Activated T-helper 17 cell treated with anti-CD3 and anti-CD28 coated beads, Interleukin-2, amount 50 U/mL, for 72 hours (primary cell): Measurements from ENCODE around the gene DNMT1. TPM values are rescaled to one million over a fixed set of nuclear protein-coding genes. Genes with fewer than 3 reads are reported as not detected.
A peak's percentile ranks its signal among the peaks of the same experiment; 100 is the strongest.

ENCODE experiments used
- ATAC-seq: fragments of 150-1000 bp; cut with Tn5 transposase; replicated peaks from 2 replicates; pipeline ENCODE4 v1.10.0; 2021; ENCODE audit warnings: mild to moderate bottlenecking, moderate library complexity
- H3K27ac Mint-ChIP-seq: one replicate; pipeline ENCODE4 v1.8.0; 2022; ENCODE audit warnings: mixed read lengths
- H3K27me3 Mint-ChIP-seq: one replicate; pipeline ENCODE4 v1.8.0; 2022; ENCODE audit warnings: mixed read lengths
- H3K36me3 Mint-ChIP-seq: one replicate; pipeline ENCODE4 v1.8.0; 2022; ENCODE audit warnings: low read depth, mild to moderate bottlenecking, mixed read lengths
- H3K4me1 Mint-ChIP-seq: one replicate; pipeline ENCODE4 v1.8.0; 2022; ENCODE audit warnings: mixed read lengths
- H3K4me3 Mint-ChIP-seq: one replicate; pipeline ENCODE4 v1.8.0; 2022; ENCODE audit warnings: mild to moderate bottlenecking, mixed read lengths
- H3K9me3 Mint-ChIP-seq: one replicate; pipeline ENCODE4 v1.8.0; 2022; ENCODE audit warnings: mixed read lengths
- total RNA-seq, 2 donors: library from RNA; stranded (reverse); gene quantifications; one replicate each; pipeline ENCODE4 v1.2.3, GENCODE V29; 2022

Gene DNMT1
- total RNA-seq, 2 donors from 2014 or later: 300 to 434 TPM

GRCh38 chr19:10149427-10149826 is 45.3 kb downstream of the DNMT1 start:
- peaks cover 100% of the 10 kb centered on the region for H3K36me3 Mint-ChIP-seq
- no peak overlapping the region for H3K4me3 Mint-ChIP-seq
- peaks cover 8% of the 10 kb centered on the region for H3K4me1 Mint-ChIP-seq
- no peak overlapping the region for H3K27ac Mint-ChIP-seq
- H3K9me3 Mint-ChIP-seq: no peaks in the 10 kb centered on the region
- ATAC-seq: no peak
- no peaks in the 10 kb centered on the region for H3K27me3 Mint-ChIP-seq

- Mint-ChIP-seq H3K27me3 (no peaks in the 10 kb centered on the region), H3K27ac (peak overlapping the region; percentile 74), H3K9me3 (no peaks in the 10 kb centered on the region), H3K36me3 (peaks cover 100% of the 10 kb centered on the region), H3K4me3 (no peak overlapping the region), H3K4me1 (peaks cover 8% of the 10 kb centered on the region)
- no peak for ATAC-seq
Observed at GRCh38 chr19:10146142-10146541, 48.6 kb downstream of the DNMT1 start.

- ATAC-seq: peak; percentile 62
- Mint-ChIP-seq H3K4me1 (peaks cover 4% of the 10 kb centered on the region), H3K36me3 (peaks cover 100% of the 10 kb centered on the region), H3K27ac (peak overlapping the region; percentile 52), H3K27me3 (no peaks in the 10 kb centered on the region), H3K4me3 (no peak overlapping the region), H3K9me3 (no peaks in the 10 kb centered on the region)
Observed at GRCh38 chr19:10145031-10145430, 49.7 kb downstream of the DNMT1 start.

GRCh38 chr19:10144361-10144760 is 50.4 kb downstream of the DNMT1 start:
- Mint-ChIP-seq H3K27ac (peak overlapping the region; percentile 52), H3K4me1 (peaks cover 4% of the 10 kb centered on the region), H3K27me3 (no peaks in the 10 kb centered on the region), H3K9me3 (no peaks in the 10 kb centered on the region), H3K4me3 (no peak overlapping the region), H3K36me3 (peaks cover 100% of the 10 kb centered on the region)
- peak; percentile 22 for ATAC-seq

GRCh38 chr19:10143681-10144080 is 51.1 kb downstream of the DNMT1 start:
- Mint-ChIP-seq H3K27ac (peak overlapping the region; percentile 76), H3K36me3 (peaks cover 100% of the 10 kb centered on the region), H3K27me3 (no peaks in the 10 kb centered on the region), H3K4me1 (peaks cover 4% of the 10 kb centered on the region), H3K9me3 (no peaks in the 10 kb centered on the region), H3K4me3 (peak overlapping the region; percentile 41)
- peak; percentile 13 for ATAC-seq

- Mint-ChIP-seq H3K36me3 (peaks cover 100% of the 10 kb centered on the region), H3K27me3 (no peaks in the 10 kb centered on the region), H3K27ac (peak overlapping the region; percentile 76), H3K9me3 (no peaks in the 10 kb centered on the region), H3K4me3 (peak overlapping the region; percentile 41), H3K4me1 (peaks cover 4% of the 10 kb centered on the region)
- ATAC-seq: peak; percentile 82
Observed at GRCh38 chr19:10142701-10143375, 51.9 kb downstream of the DNMT1 start.

GRCh38 chr19:10141973-10142372 is 52.8 kb downstream of the DNMT1 start:
- H3K27ac Mint-ChIP-seq: no peak overlapping the region
- H3K9me3 Mint-ChIP-seq: no peaks in the 10 kb centered on the region
- H3K36me3 Mint-ChIP-seq: peaks cover 100% of the 10 kb centered on the region
- H3K4me1 Mint-ChIP-seq: peaks cover 4% of the 10 kb centered on the region
- H3K4me3 Mint-ChIP-seq: no peak overlapping the region
- H3K27me3 Mint-ChIP-seq: no peaks in the 10 kb centered on the region
- no peak for ATAC-seq

GRCh38 chr19:10141479-10141878 is 53.3 kb downstream of the DNMT1 start:
- H3K27ac Mint-ChIP-seq: no peak overlapping the region
- H3K4me3 Mint-ChIP-seq: no peak overlapping the region
- peaks cover 100% of the 10 kb centered on the region for H3K36me3 Mint-ChIP-seq
- H3K4me1 Mint-ChIP-seq: peaks cover 4% of the 10 kb centered on the region
- no peak for ATAC-seq
- H3K27me3 Mint-ChIP-seq: no peaks in the 10 kb centered on the region
- no peaks in the 10 kb centered on the region for H3K9me3 Mint-ChIP-seq

GRCh38 chr19:10139952-10140351 is 54.8 kb downstream of the DNMT1 start:
- H3K4me1 Mint-ChIP-seq: no peaks in the 10 kb centered on the region
- no peak overlapping the region for H3K27ac Mint-ChIP-seq
- H3K9me3 Mint-ChIP-seq: no peaks in the 10 kb centered on the region
- no peak overlapping the region for H3K4me3 Mint-ChIP-seq
- ATAC-seq: no peak
- no peaks in the 10 kb centered on the region for H3K27me3 Mint-ChIP-seq
- H3K36me3 Mint-ChIP-seq: peaks cover 100% of the 10 kb centered on the region

GRCh38 chr19:10138879-10139795 is 55.6 kb downstream of the DNMT1 start:
- H3K27me3 Mint-ChIP-seq: no peaks in the 10 kb centered on the region
- no peaks in the 10 kb centered on the region for H3K4me1 Mint-ChIP-seq
- H3K4me3 Mint-ChIP-seq: no peak overlapping the region
- no peak overlapping the region for H3K27ac Mint-ChIP-seq
- ATAC-seq: no peak
- H3K36me3 Mint-ChIP-seq: peaks cover 100% of the 10 kb centered on the region
- H3K9me3 Mint-ChIP-seq: no peaks in the 10 kb centered on the region

GRCh38 chr19:10137751-10138682 is 56.7 kb downstream of the DNMT1 start:
- no peaks in the 10 kb centered on the region for H3K9me3 Mint-ChIP-seq
- no peak for ATAC-seq
- no peaks in the 10 kb centered on the region for H3K27me3 Mint-ChIP-seq
- H3K4me1 Mint-ChIP-seq: no peaks in the 10 kb centered on the region
- no peak overlapping the region for H3K27ac Mint-ChIP-seq
- H3K4me3 Mint-ChIP-seq: no peak overlapping the region
- H3K36me3 Mint-ChIP-seq: peaks cover 100% of the 10 kb centered on the region

- Mint-ChIP-seq H3K27me3 (no peaks in the 10 kb centered on the region), H3K36me3 (peaks cover 100% of the 10 kb centered on the region), H3K4me1 (no peaks in the 10 kb centered on the region), H3K9me3 (no peaks in the 10 kb centered on the region), H3K27ac (no peak overlapping the region), H3K4me3 (no peak overlapping the region)
- no peak for ATAC-seq
Observed at GRCh38 chr19:10136936-10137335, 57.8 kb downstream of the DNMT1 start.

GRCh38 chr19:10135551-10136334 is 59.0 kb downstream of the DNMT1 start:
- no peaks in the 10 kb centered on the region for H3K27me3 Mint-ChIP-seq
- ATAC-seq: no peak

More at GRCh38 chr19:10135551-10136334, 59.0 kb downstream of the DNMT1 start:
- Mint-ChIP-seq H3K9me3 (no peaks in the 10 kb centered on the region), H3K4me3 (no peak overlapping the region), H3K4me1 (no peaks in the 10 kb centered on the region), H3K36me3 (peaks cover 100% of the 10 kb centered on the region), H3K27ac (no peak overlapping the region)
